Duodenal mucosa (tissue), 2 donors: ENCODE results near the gene ZFAND3.

Experiments used
- H3K27ac ChIP-seq: one replicate; pipeline ENCODE4 v1.7.0; 2013; ENCODE audit warnings: low read depth, low read length
- H3K27me3 ChIP-seq, 2 donors: one replicate each; pipeline ENCODE4 v1.7.0; 2013; ENCODE audit warnings: low read length in 2 of 2, control low read depth in 1 of 2; ENCODE audit not compliant: insufficient read depth in 2 of 2, control insufficient read depth in 1 of 2
- H3K36me3 ChIP-seq, 2 donors: one replicate each; pipeline ENCODE4 v1.7.0; 2013; ENCODE audit warnings: low read length in 2 of 2, control low read depth in 1 of 2; ENCODE audit not compliant: insufficient read depth in 2 of 2, control insufficient read depth in 1 of 2
- H3K4me1 ChIP-seq, 2 donors: one replicate each; pipeline ENCODE4 v1.7.0; 2013; ENCODE audit warnings: low read length in 2 of 2, control low read depth in 1 of 2; ENCODE audit not compliant: insufficient read depth in 2 of 2, control insufficient read depth in 1 of 2
- H3K4me3 ChIP-seq, 2 donors: one replicate each; pipeline ENCODE4 v1.7.0; 2013; ENCODE audit warnings: low read length in 2 of 2, low read depth in 1 of 2
- H3K9ac ChIP-seq, 2 donors: one replicate each; pipeline ENCODE4 v1.7.0; 2013; ENCODE audit warnings: low read length in 2 of 2, low read depth in 1 of 2
- H3K9me3 ChIP-seq, 2 donors: one replicate each; pipeline ENCODE4 v1.7.0; 2013; ENCODE audit warnings: low read length in 2 of 2, control low read depth in 1 of 2; ENCODE audit not compliant: control insufficient read depth in 1 of 2

The ZFAND3 gene

GRCh38 chr6:37979392-37980221, 160.1 kb downstream of the ZFAND3 start:
- Histone ChIP-seq H3K27ac (no peak overlapping the region), H3K9me3 (peaks cover 4 to 6% of the 10 kb centered on the region in 2 donors), H3K36me3 (no peaks in the 10 kb centered on the region), H3K9ac (no peak overlapping the region), H3K27me3 (no peaks in the 10 kb centered on the region), H3K4me1 (peaks cover 23 to 28% of the 10 kb centered on the region in 2 donors), H3K4me3 (no peak overlapping the region)

DNA sequence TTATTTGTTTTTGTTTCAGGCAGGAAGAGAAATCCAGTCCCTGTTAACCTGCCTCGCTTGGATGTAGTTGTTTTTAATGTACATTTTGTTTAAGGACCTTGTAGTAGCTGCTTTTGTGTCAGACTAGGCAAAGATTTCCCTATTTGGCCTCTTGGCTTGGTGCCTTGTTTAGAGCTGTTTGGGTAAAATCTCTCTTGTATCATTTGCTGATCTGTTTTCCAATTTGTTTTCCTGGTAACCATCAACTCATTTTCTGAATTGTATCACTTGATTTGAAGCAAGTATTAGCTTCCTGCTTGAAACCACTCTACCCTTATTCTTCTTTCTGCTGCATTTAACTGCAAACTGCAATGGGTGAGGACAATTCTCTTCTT, 160.7 kb downstream of the ZFAND3 start:
- H3K9me3 ChIP-seq, result no peaks in the 10 kb centered on the region
- no peaks in the 10 kb centered on the region for H3K27me3 ChIP-seq
- no peak overlapping the region for H3K27ac ChIP-seq
- no peak overlapping the region for H3K9ac ChIP-seq
- peaks cover 26 to 28% of the 10 kb centered on the region in 2 donors for H3K4me1 ChIP-seq
- H3K4me3 ChIP-seq, result no peak overlapping the region
- no peaks in the 10 kb centered on the region for H3K36me3 ChIP-seq

- Histone ChIP-seq H3K4me3 (no peak overlapping the region), H3K9ac (no peak overlapping the region), H3K36me3 (no peaks in the 10 kb centered on the region), H3K4me1 (peaks cover 26 to 28% of the 10 kb centered on the region in 2 donors), H3K9me3 (no peaks in the 10 kb centered on the region), H3K27me3 (no peaks in the 10 kb centered on the region), H3K27ac (no peak overlapping the region)
Observed at GRCh38 chr6:37981626-37982025, 162.1 kb downstream of the ZFAND3 start.

DNA sequence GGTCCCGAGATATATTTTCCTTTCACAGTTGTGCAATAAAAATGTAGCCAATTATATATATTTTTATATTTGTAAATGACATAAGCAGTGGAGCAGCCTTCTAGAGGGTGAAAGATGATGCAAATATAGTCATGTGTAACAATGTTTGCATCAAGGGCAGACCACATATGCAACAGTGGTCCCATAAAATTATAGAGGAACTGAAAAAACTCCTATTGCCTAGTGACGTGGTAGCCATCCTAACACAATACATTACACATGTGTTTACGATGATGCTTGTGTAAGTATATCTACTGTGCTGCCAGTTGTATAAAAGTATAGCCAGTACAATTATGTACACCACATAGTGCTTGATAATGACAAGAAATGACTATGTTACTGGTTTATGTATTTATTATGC, 162.8 kb downstream of the ZFAND3 start:
- Histone ChIP-seq H3K27ac (no peak overlapping the region), H3K36me3 (no peaks in the 10 kb centered on the region), H3K9me3 (no peaks in the 10 kb centered on the region), H3K4me1 (peaks cover 26 to 28% of the 10 kb centered on the region in 2 donors), H3K4me3 (no peak overlapping the region), H3K9ac (no peak overlapping the region), H3K27me3 (no peaks in the 10 kb centered on the region)

GRCh38 chr6:37983720-37984501, 164.4 kb downstream of the ZFAND3 start:
- no peak overlapping the region for H3K27ac ChIP-seq
- H3K4me3 ChIP-seq, result no peak overlapping the region
- no peaks in the 10 kb centered on the region for H3K27me3 ChIP-seq
- H3K9ac ChIP-seq, result no peak overlapping the region
- H3K36me3 ChIP-seq, result no peaks in the 10 kb centered on the region
- H3K9me3 ChIP-seq, result no peaks in the 10 kb centered on the region
- peaks cover 34 to 36% of the 10 kb centered on the region in 2 donors for H3K4me1 ChIP-seq

GRCh38 chr6:37984578-37984977, 165.1 kb downstream of the ZFAND3 start:
- Histone ChIP-seq H3K27me3 (no peaks in the 10 kb centered on the region), H3K4me1 (peaks cover 28 to 31% of the 10 kb centered on the region in 2 donors), H3K36me3 (no peaks in the 10 kb centered on the region), H3K9me3 (no peaks in the 10 kb centered on the region), H3K4me3 (no peak overlapping the region), H3K9ac (no peak overlapping the region), H3K27ac (no peak overlapping the region)

- Histone ChIP-seq H3K36me3 (no peaks in the 10 kb centered on the region), H3K27ac (no peak overlapping the region), H3K9ac (no peak overlapping the region), H3K9me3 (no peaks in the 10 kb centered on the region), H3K4me3 (no peak overlapping the region), H3K4me1 (peaks cover 21 to 23% of the 10 kb centered on the region in 2 donors), H3K27me3 (no peaks in the 10 kb centered on the region)
Observed at GRCh38 chr6:37985355-37985754, 165.8 kb downstream of the ZFAND3 start.

DNA sequence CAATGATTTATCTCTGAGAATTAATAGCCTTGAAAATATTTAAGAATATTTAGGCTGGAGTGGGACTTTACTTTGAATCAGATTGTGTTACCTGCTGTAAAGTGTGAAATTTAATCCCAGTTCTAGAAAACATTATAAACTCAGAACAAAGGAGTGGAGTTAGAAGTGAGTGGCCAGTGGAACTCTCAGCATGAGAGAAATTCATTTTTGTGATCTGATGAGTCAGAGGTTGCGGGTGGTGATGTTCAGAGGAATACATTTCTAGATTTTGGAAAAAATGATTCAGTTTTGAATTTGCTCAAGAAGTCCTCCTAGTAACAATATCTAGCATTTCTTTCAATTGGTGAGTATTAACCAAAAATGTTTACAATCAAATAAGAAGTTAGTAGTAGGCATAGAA, 167.5 kb downstream of the ZFAND3 start:
- H3K4me1 ChIP-seq, result peaks cover 12 to 22% of the 10 kb centered on the region in 2 donors
- no peak overlapping the region for H3K27ac ChIP-seq
- no peaks in the 10 kb centered on the region for H3K9me3 ChIP-seq
- no peaks in the 10 kb centered on the region for H3K27me3 ChIP-seq
- H3K9ac ChIP-seq, result no peak overlapping the region
- no peak overlapping the region for H3K4me3 ChIP-seq
- H3K36me3 ChIP-seq, result no peaks in the 10 kb centered on the region

GRCh38 chr6:37987559-37987958, 168.0 kb downstream of the ZFAND3 start:
- H3K4me3 ChIP-seq, result no peak overlapping the region
- H3K9ac ChIP-seq, result no peak overlapping the region
- H3K27me3 ChIP-seq, result no peaks in the 10 kb centered on the region
- no peaks in the 10 kb centered on the region for H3K9me3 ChIP-seq
- H3K27ac ChIP-seq, result no peak overlapping the region
- no peaks in the 10 kb centered on the region for H3K36me3 ChIP-seq
- H3K4me1 ChIP-seq, result peaks cover 12 to 19% of the 10 kb centered on the region in 2 donors

- Histone ChIP-seq H3K4me1 (peaks cover 12 to 19% of the 10 kb centered on the region in 2 donors), H3K9ac (no peak overlapping the region), H3K9me3 (no peaks in the 10 kb centered on the region), H3K36me3 (no peaks in the 10 kb centered on the region), H3K27me3 (no peaks in the 10 kb centered on the region), H3K4me3 (no peak overlapping the region), H3K27ac (no peak overlapping the region)
Observed at GRCh38 chr6:37988127-37988526, 168.6 kb downstream of the ZFAND3 start.
